Prostate gland (tissue), 2 donors: ENCODE data around the gene PDIA4.

Experiments
- CTCF ChIP-seq, 4 experiments: fragments of 200-600 bp in 2 of 4; fragments of 450-650 bp in 2 of 4; sonication (generic) in 2 of 4; IDR thresholded peaks; 1 replicate in 3 of 4; 2 replicates in 1 of 4; pipeline ENCODE4 v1.5.1; 2016 to 2019; ENCODE audit warnings: antibody characterized with exemption in 4 of 4, mild to moderate bottlenecking in 2 of 4, moderate library complexity in 2 of 4
- POLR2A ChIP-seq: fragments of 450-650 bp; IDR thresholded peaks from one replicate; pipeline ENCODE4 v1.6.1; 2016; ENCODE audit warnings: antibody characterized with exemption, mild to moderate bottlenecking
- POLR2AphosphoS5 ChIP-seq: sonication (generic); formaldehyde crosslinking; IDR thresholded peaks from one replicate; pipeline ENCODE4 v1.6.1; 2017; ENCODE audit warnings: antibody characterized with exemption

- TF ChIP-seq CTCF (IDR thresholded peaks at IDR 0.05) (no peak), POLR2A (no peak), POLR2AphosphoS5 (no peak)
Observed at GRCh38 chr7:149000961-149001360, 27.3 kb downstream of the PDIA4 start.
